HG03045 (cell line): Measurements from ENCODE around the gene SLC44A5.
A peak's percentile ranks its signal among the peaks of the same experiment; 100 is the strongest.
"Not testable (repeated sequence)": the region's sequence is repeated elsewhere in the genome, so short reads cannot be mapped to it uniquely, and the experiment has no call there.

Experiments used
- ATAC-seq: cut with Tn5 transposase; IDR thresholded peaks from one replicate; pipeline ENCODE4 v1.9.1; 2021; ENCODE audit warnings: mild to moderate bottlenecking, moderate library complexity; ENCODE audit not compliant: unreplicated experiment

SLC44A5 gene

GRCh38 chr1:75469586-75470173 is 141.2 kb downstream of the SLC44A5 start:
- ATAC-seq, result no peak

- ATAC-seq, result no peak
Measured at GRCh38 chr1:75461808-75462325, 149.0 kb downstream of the SLC44A5 start.

- ATAC-seq, result no peak
Measured at GRCh38 chr1:75449998-75450397, 160.9 kb downstream of the SLC44A5 start.

- no peak for ATAC-seq
Measured at GRCh38 chr1:75444220-75444619, 166.7 kb downstream of the SLC44A5 start.

- ATAC-seq, result no peak
Measured at GRCh38 chr1:75440274-75440673, 170.6 kb downstream of the SLC44A5 start.

- ATAC-seq, result no peak
Measured at GRCh38 chr1:75438355-75438754, 172.6 kb downstream of the SLC44A5 start.

GRCh38 chr1:75431843-75432242 is 179.1 kb downstream of the SLC44A5 start:
- ATAC-seq, result no peak

GRCh38 chr1:75430526-75430925 is 180.4 kb downstream of the SLC44A5 start:
- ATAC-seq, result no peak

- no peak for ATAC-seq
Measured at GRCh38 chr1:75426688-75427087, 184.2 kb downstream of the SLC44A5 start.

GRCh38 chr1:75425001-75425650 is 185.8 kb downstream of the SLC44A5 start:
- ATAC-seq, result no peak

- no peak for ATAC-seq
Measured at GRCh38 chr1:75423616-75424015, 187.3 kb downstream of the SLC44A5 start.

- no peak for ATAC-seq
Measured at GRCh38 chr1:75423136-75423535, 187.8 kb downstream of the SLC44A5 start.

GRCh38 chr1:75421371-75421770 is 189.5 kb downstream of the SLC44A5 start:
- no peak for ATAC-seq

- no peak for ATAC-seq
Measured at GRCh38 chr1:75415187-75415586, 195.7 kb downstream of the SLC44A5 start.

GRCh38 chr1:75412616-75413015 is 198.3 kb downstream of the SLC44A5 start:
- ATAC-seq, result no peak

GRCh38 chr1:75404681-75405080 is 206.2 kb downstream of the SLC44A5 start:
- ATAC-seq, result not testable (repeated sequence)

GRCh38 chr1:75403147-75403646 is 207.7 kb downstream of the SLC44A5 start:
- not testable (repeated sequence) for ATAC-seq

GRCh38 chr1:75400716-75401115 is 210.2 kb downstream of the SLC44A5 start:
- no peak for ATAC-seq

GRCh38 chr1:75396745-75397144 is 214.2 kb downstream of the SLC44A5 start:
- no peak for ATAC-seq

GRCh38 chr1:75396260-75396659 is 214.7 kb downstream of the SLC44A5 start:
- ATAC-seq, result no peak

- peak; percentile 57 for ATAC-seq
Measured at GRCh38 chr1:75394386-75395139, 216.4 kb downstream of the SLC44A5 start.

GRCh38 chr1:75392278-75392677 is 218.6 kb downstream of the SLC44A5 start:
- peak; percentile 85 for ATAC-seq
